ENCODE data around the gene CYBC1. TPM values are rescaled to one million over a fixed set of nuclear protein-coding genes. Genes with fewer than 3 reads are reported as not detected.
"Not testable (repeated sequence)": the region's sequence is repeated elsewhere in the genome, so short reads cannot be mapped to it uniquely, and the experiment has no call there.

Gene CYBC1
- total RNA-seq, 1 donor from 2014 or later = 75.7 TPM

- H3K4me3 Mint-ChIP-seq (ENCODE audit: unreplicated experiment) = peak overlapping the region; percentile 92
- H3K27me3 Mint-ChIP-seq (ENCODE audit: unreplicated experiment) = peaks cover 11% of the 10 kb centered on the region
- peaks cover 20% of the 10 kb centered on the region for H3K36me3 Mint-ChIP-seq (ENCODE audit: low read depth, unreplicated experiment)
- no peaks in the 10 kb centered on the region for H3K9me3 Mint-ChIP-seq (ENCODE audit: unreplicated experiment)
- H3K27ac Mint-ChIP-seq (ENCODE audit: unreplicated experiment) = peak overlapping the region; percentile 74
- TF ChIP-seq, protein P1, sequence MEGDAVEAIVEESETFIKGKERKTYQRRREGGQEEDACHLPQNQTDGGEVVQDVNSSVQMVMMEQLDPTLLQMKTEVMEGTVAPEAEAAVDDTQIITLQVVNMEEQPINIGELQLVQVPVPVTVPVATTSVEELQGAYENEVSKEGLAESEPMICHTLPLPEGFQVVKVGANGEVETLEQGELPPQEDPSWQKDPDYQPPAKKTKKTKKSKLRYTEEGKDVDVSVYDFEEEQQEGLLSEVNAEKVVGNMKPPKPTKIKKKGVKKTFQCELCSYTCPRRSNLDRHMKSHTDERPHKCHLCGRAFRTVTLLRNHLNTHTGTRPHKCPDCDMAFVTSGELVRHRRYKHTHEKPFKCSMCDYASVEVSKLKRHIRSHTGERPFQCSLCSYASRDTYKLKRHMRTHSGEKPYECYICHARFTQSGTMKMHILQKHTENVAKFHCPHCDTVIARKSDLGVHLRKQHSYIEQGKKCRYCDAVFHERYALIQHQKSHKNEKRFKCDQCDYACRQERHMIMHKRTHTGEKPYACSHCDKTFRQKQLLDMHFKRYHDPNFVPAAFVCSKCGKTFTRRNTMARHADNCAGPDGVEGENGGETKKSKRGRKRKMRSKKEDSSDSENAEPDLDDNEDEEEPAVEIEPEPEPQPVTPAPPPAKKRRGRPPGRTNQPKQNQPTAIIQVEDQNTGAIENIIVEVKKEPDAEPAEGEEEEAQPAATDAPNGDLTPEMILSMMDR (IDR thresholded peaks at IDR 0.05; ENCODE audit: unreplicated experiment) = no peak
- no peak for DNase-seq (ENCODE audit: low spot score)
- peaks cover 18% of the 10 kb centered on the region for H3K4me1 Mint-ChIP-seq (ENCODE audit: unreplicated experiment)
Observed at GRCh38 chr17:82457073-82457928, 6.7 kb upstream of the CYBC1 start.

DNA sequence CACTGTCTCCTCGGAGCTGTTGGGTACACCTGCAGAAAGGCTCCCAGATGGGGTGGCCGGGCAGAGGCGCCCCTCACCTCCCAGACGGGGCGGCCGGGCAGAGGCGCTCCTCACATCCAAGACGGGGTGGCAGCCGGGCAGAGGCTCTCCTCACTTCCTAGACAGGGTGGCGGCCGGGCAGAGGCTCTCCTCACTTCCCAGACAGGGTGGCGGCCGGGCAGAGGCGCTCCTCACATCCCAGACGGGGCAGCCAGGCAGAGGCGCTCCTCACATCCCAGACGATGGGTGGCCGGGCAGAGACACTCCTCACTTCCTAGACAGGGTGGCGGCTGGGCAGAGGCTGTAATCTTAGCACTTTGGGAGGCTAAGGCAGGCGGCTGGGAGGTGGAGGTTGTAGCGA, 3.2 kb upstream of the CYBC1 start:
- peaks cover 10% of the 10 kb centered on the region for H3K36me3 Mint-ChIP-seq (ENCODE audit: low read depth, unreplicated experiment)
- peaks cover 11% of the 10 kb centered on the region for H3K27me3 Mint-ChIP-seq (ENCODE audit: unreplicated experiment)
- H3K4me3 Mint-ChIP-seq (ENCODE audit: unreplicated experiment); H3K27ac Mint-ChIP-seq (ENCODE audit: unreplicated experiment); DNase-seq (ENCODE audit: low spot score); H3K9me3 Mint-ChIP-seq (ENCODE audit: unreplicated experiment): not testable (repeated sequence)
- peaks cover 29% of the 10 kb centered on the region for H3K4me1 Mint-ChIP-seq (ENCODE audit: unreplicated experiment)

DNA sequence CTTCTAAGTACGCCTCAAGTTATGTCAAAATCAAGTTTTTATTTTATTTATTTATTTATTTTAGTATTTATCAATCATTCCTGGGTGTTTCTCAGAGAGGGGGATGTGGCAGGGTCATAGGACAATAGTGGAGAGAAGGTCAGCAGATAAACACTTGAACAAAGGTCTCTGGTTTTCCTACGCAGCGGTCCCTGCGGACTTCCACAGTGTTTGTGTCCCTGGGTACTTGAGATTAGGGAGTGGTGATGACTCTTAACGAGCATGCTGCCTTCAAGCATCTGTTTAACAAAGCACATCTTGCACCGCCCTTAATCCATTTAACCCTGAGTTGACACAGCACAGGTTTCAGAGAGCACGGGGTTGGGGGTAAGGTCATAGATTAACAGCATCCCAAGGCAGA, 2.6 kb upstream of the CYBC1 start:
- Mint-ChIP-seq H3K36me3 (ENCODE audit: low read depth, unreplicated experiment) (peaks cover 10% of the 10 kb centered on the region), H3K4me1 (ENCODE audit: unreplicated experiment) (peaks cover 29% of the 10 kb centered on the region), H3K27me3 (ENCODE audit: unreplicated experiment) (peaks cover 11% of the 10 kb centered on the region)
- not testable (repeated sequence) for DNase-seq (ENCODE audit: low spot score); H3K4me3 Mint-ChIP-seq (ENCODE audit: unreplicated experiment); H3K9me3 Mint-ChIP-seq (ENCODE audit: unreplicated experiment); H3K27ac Mint-ChIP-seq (ENCODE audit: unreplicated experiment)

DNA sequence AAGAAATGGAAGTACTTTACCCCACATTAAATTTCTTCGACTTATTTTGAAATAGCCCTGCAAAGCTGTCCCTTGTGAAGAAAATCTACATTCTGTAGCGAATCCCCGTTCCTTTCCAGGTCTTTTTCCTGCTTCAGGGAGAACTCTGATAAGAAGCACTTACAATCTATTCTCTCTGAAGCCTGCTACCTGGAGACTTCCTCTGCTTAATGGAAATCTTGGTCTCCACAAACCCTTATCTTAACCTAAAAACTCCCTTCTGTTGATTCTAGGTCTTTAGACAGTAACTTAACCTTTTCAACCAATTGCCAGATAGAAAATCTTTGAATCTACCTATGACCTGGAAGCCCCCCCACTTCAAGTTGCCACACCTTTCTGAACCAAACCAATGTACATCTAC, 1.6 kb upstream of the CYBC1 start:
- no peaks in the 10 kb centered on the region for H3K9me3 Mint-ChIP-seq (ENCODE audit: unreplicated experiment)
- H3K27me3 Mint-ChIP-seq (ENCODE audit: unreplicated experiment) = peaks cover 9% of the 10 kb centered on the region
- peaks cover 22% of the 10 kb centered on the region for H3K4me1 Mint-ChIP-seq (ENCODE audit: unreplicated experiment)
- DNase-seq (ENCODE audit: low spot score) = no peak
- TF ChIP-seq, protein P1 (IDR thresholded peaks at IDR 0.05; ENCODE audit: unreplicated experiment) = no peak
- no peak overlapping the region for H3K27ac Mint-ChIP-seq (ENCODE audit: unreplicated experiment)
- H3K4me3 Mint-ChIP-seq (ENCODE audit: unreplicated experiment) = peak overlapping the region; percentile 42
- peaks cover 5% of the 10 kb centered on the region for H3K36me3 Mint-ChIP-seq (ENCODE audit: low read depth, unreplicated experiment)

DNA sequence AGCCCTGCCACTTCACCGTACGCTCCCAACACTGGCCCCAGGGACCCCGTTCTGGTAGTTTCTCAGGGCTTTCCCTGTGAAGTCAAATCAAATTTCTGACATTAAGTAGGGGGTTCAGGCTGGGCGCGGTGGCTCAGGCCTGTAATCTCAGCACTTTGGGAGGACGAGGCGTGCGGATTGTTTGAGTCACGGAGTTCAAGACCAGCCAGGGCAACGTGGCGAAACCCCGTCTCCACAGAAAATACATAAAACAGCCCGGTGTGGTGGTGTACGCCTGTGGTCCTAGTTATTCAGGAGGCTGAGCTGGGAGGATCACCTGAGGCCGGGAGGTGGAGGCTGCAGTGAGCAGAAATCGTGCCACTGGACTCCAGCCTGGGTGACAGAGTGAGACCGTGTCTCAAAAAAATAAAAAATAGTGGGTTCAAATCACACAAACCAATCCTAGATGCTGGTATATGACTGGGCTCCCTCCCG, 632 bp downstream of the CYBC1 start:
- H3K9me3 Mint-ChIP-seq (ENCODE audit: unreplicated experiment) = no peaks in the 10 kb centered on the region
- peaks cover 19% of the 10 kb centered on the region for H3K4me1 Mint-ChIP-seq (ENCODE audit: unreplicated experiment)
- H3K4me3 Mint-ChIP-seq (ENCODE audit: unreplicated experiment) = peak overlapping the region; percentile 84
- peaks cover 5% of the 10 kb centered on the region for H3K36me3 Mint-ChIP-seq (ENCODE audit: low read depth, unreplicated experiment)
- H3K27ac Mint-ChIP-seq (ENCODE audit: unreplicated experiment) = peak overlapping the region; percentile 72
- H3K27me3 Mint-ChIP-seq (ENCODE audit: unreplicated experiment) = peaks cover 8% of the 10 kb centered on the region
- TF ChIP-seq, protein P1 (IDR thresholded peaks at IDR 0.05; ENCODE audit: unreplicated experiment) = no peak
- no peak for DNase-seq (ENCODE audit: low spot score)

Data from endothelial cell (in vitro differentiated cells).